AG04449 (cell line): ENCODE results near the gene ACTN1.

ENCODE experiments used
- CTCF ChIA-PET: fragments of 350-600 bp; formaldehyde crosslinking; extraction: SDS; loops from one replicate; lab custom pipeline; 2021; ENCODE audit warnings: antibody characterized with exemption; lab: Yijun Ruan, JAX
- POLR2A ChIA-PET: fragments of 400-600, 350-600 bp; formaldehyde crosslinking; extraction: SDS; loops from one replicate; lab custom pipeline; 2020; ENCODE audit warnings: antibody characterized with exemption, inconsistent platforms; lab: Yijun Ruan, JAX
- DNase-seq: peaks from one replicate; pipeline ENCODE4 v3.0.0-alpha.2; 2010; ENCODE audit warnings: low read depth, low spot score
- H3K4me3 ChIP-seq: 2 replicates; pipeline ENCODE4 v1.5.1; 2011; ENCODE audit warnings: low read depth, mild to moderate bottlenecking, control low read depth, low read length
- TF ChIP-seq, protein P1 (sequence below): IDR thresholded peaks from one replicate; pipeline ENCODE4 v1.5.1; 2011; ENCODE audit warnings: mild to moderate bottlenecking, moderate library complexity, low read length, control low read depth, inconsistent platforms; ENCODE audit not compliant: insufficient read depth; ENCODE audit errors: missing control alignments

Gene ACTN1

DNA sequence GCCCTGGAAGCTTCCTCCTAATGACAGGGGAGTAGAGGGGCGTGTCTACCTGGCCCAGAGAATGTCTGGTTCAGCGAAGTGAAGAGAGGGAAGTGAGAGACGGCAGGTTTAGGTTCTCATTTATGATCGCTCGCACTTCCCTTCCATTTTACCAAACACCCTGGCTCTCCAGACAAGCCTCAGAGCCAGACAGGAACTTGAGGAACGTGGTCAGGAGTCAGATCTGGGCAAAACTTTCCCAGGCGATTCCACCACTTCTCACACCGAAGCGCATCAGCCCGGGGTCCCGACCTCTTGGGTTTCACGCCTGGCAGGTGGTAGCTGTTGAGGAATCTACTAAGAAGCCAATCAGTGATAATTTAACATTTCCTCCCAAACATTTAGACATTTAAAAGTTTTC, 21.3 kb downstream of the ACTN1 start:
- ChIA-PET POLR2A (interaction anchor here (0.9 to 1.7 kb wide), 2 partner anchors 22 to 193 kb away, joined by 4 to 5 read pairs; no protein-coding TSS in a partner anchor), CTCF (interaction anchor here (1.3 to 3.9 kb wide), 5 partner anchors 9 to 150 kb away, joined by 6 to 16 read pairs (median 9); no protein-coding TSS in a partner anchor)
- TF ChIP-seq, protein P1, sequence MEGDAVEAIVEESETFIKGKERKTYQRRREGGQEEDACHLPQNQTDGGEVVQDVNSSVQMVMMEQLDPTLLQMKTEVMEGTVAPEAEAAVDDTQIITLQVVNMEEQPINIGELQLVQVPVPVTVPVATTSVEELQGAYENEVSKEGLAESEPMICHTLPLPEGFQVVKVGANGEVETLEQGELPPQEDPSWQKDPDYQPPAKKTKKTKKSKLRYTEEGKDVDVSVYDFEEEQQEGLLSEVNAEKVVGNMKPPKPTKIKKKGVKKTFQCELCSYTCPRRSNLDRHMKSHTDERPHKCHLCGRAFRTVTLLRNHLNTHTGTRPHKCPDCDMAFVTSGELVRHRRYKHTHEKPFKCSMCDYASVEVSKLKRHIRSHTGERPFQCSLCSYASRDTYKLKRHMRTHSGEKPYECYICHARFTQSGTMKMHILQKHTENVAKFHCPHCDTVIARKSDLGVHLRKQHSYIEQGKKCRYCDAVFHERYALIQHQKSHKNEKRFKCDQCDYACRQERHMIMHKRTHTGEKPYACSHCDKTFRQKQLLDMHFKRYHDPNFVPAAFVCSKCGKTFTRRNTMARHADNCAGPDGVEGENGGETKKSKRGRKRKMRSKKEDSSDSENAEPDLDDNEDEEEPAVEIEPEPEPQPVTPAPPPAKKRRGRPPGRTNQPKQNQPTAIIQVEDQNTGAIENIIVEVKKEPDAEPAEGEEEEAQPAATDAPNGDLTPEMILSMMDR: no peak

DNA sequence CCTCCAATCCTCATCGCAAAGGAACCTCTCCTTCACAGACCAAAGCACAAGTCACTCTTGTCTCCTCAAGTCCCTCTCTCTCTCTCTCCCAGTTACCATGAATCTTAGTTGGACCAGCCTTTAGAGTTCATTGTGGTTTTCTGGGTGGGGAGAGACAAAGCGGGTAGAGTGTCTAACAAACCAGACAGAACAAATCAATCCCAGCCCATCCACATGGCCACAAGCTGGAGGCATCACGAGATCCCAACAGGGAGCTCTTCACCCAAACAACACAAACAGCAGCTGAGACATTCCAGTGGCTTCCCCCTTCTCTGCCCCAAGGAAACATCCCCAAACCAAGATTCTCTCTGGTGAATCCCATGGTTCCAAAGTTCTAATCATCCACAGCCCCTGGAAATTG, 22.4 kb downstream of the ACTN1 start:
- TF ChIP-seq, protein P1: no peak
- no peak for DNase-seq
- ChIA-PET CTCF (interaction anchor here (1.3 to 3.9 kb wide), 6 partner anchors 10 to 151 kb away, joined by 6 to 16 read pairs (median 10); no protein-coding TSS in a partner anchor), POLR2A (interaction anchor here (0.6 to 1.7 kb wide), 4 partner anchors 17 to 194 kb away, joined by 3 to 5 read pairs (median 3); no protein-coding TSS in a partner anchor)
- H3K4me3 ChIP-seq: no peak overlapping the region

More for the DNA sequence above, 21.3 kb downstream of the ACTN1 start:
- H3K4me3 ChIP-seq: no peak overlapping the region
- DNase-seq: no peak

DNA sequence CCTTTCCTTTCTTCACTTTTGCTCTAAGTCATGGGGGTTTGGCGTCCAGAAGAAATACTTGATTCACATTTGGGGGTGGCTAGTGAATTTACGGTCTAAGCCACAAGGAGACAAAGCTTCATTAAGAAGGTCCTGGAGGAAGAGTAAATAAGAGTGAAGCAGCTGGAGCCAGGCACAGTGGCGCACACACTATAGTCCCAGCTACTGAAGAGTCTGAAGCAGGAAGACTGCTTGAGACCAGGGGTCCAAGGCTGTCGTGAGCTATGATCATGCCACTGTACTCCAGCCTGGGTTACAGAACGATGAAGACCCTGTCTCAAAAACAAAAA, 23.3 kb downstream of the ACTN1 start:
- CTCF ChIA-PET: interaction anchor here (1.7 to 3.4 kb wide), 4 partner anchors 16 to 152 kb away, joined by 5 to 14 read pairs (median 10); no protein-coding TSS in a partner anchor
- no peak for DNase-seq
- H3K4me3 ChIP-seq: no peak overlapping the region
- TF ChIP-seq, protein P1: no peak
- POLR2A ChIA-PET: interaction anchor here (0.6 to 1.7 kb wide), 3 partner anchors 45 to 152 kb away, joined by 3 read pairs; no protein-coding TSS in a partner anchor

DNA sequence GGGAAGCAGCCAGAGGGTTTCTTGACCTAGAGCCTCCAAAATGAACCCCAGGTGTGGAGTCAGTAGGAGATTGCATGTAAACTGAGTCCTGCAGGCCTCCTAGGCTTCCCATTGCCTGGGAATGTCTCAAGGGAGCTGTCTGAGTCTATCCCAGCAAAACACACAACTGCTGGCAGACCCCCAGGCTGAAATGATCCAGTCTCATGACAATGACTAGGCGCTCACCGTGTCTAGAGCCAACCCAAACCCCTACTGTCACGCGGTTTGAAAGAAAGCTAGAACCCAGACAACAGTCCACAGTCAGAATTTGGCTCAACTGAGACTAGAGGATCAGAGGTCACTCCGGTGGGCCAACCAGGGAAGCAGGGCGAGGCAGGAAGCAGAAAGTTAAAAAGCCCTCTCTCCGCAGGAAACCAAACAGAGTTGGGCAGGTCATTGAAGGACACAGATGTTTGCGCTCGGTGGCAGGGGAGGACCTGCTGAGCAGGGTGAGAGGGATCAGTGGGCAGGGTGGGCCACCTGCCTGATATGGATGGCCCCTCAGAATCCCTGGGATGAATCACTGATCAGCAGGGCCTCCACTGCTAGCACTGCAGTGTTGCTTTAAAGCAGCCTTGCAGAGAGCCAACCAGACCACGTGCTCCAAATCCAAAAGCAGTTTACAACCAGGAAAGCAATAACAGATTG, 23.8 kb downstream of the ACTN1 start:
- CTCF ChIA-PET: interaction anchor here (0.9 to 3.4 kb wide), 7 partner anchors 13 to 152 kb away, joined by 3 to 14 read pairs (median 6); no protein-coding TSS in a partner anchor
- TF ChIP-seq, protein P1: no peak
- H3K4me3 ChIP-seq: no peak overlapping the region
- POLR2A ChIA-PET: interaction anchor here (0.6 to 1.7 kb wide), 4 partner anchors 14 to 152 kb away, joined by 3 read pairs; no protein-coding TSS in a partner anchor
- DNase-seq: no peak

DNA sequence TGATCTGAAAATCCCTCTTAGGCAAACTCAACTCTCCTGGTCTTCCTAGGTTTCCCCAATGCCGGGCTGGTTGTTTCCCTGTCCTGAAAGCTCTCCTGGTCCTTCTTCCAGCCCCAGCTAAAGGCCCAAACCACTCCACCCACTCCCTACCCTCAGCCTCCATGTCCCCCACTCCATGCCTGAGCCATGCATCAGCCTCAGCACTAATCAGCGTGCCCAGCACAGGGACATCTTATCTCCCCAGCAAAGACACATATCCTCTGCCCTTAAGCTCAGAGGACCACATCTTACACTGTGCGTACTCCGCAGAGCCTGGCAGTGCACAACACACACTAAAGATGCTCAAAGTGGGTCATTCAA, 25.9 kb downstream of the ACTN1 start:
- ChIA-PET CTCF (interaction anchor here (1.0 to 1.9 kb wide), 3 partner anchors 12 to 42 kb away, joined by 3 to 7 read pairs (median 4); no protein-coding TSS in a partner anchor), POLR2A (interaction anchor here (0.7 to 1.0 kb wide), 5 partner anchors 13 to 25 kb away, joined by 3 to 6 read pairs (median 4); no protein-coding TSS in a partner anchor)
- TF ChIP-seq, protein P1: no peak
- H3K4me3 ChIP-seq: peak overlapping the region; percentile 38
- no peak for DNase-seq
